ENCODE measurements around the gene PBX4.
"Not testable (repeated sequence)": the region's sequence is repeated elsewhere in the genome, so short reads cannot be mapped to it uniquely, and the experiment has no call there.

PBX4 gene

DNA sequence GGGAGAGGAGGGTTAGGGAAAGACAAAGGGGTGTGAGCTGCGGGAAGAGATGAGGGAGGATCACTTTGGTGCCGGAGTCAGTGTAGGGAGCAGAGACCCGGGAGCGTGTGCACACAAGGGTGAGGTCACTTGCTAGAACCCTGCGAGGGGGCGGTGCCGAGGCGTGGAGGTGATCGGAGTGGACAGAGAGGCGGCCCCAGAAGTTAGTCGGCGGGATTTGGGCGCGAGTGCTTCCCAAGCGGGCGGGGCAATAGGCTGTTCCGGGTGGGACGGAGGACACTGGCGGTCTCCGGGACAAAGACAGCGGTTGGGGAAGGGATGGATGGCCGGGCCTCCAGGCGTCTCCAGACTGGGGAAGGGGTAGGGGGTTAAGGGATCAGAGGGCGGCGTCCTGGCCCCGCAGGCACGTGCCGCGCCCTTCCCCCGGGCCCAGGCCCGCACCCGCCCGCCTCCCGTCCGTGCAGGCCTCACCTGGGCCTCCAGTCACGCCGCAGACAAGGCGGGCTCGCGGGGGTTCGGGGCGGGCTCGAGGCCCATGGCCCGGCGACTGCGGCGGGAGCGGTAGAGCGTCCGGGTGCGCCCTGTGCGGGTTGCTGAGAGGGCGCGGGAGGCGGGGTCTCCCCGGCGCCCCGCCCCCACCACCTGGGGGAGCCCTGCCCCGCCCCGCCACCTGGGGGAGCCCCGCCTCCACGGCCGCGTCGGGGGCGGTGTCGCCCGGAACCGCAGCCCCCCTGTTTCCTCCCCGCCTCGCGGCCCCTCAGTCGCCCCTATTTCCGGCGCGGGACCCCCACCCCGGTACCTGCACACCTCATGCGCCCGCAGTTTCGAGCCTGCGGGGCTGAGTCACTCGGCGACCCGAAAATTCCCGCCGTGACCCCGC is 9.4 kb upstream of the PBX4 start, which contains the start of gene LPAR2:
Gene LPAR2, minus strand, starts transcription at position 600 of the 880 bp plus-strand sequence. CDS start 945 bp downstream, outside the sequence.
- peak; percentile 36 to 54 (median 42) for DNase-seq (ENCODE audit: low read depth in 2 of 3, low spot score in 2 of 3)

DNA sequence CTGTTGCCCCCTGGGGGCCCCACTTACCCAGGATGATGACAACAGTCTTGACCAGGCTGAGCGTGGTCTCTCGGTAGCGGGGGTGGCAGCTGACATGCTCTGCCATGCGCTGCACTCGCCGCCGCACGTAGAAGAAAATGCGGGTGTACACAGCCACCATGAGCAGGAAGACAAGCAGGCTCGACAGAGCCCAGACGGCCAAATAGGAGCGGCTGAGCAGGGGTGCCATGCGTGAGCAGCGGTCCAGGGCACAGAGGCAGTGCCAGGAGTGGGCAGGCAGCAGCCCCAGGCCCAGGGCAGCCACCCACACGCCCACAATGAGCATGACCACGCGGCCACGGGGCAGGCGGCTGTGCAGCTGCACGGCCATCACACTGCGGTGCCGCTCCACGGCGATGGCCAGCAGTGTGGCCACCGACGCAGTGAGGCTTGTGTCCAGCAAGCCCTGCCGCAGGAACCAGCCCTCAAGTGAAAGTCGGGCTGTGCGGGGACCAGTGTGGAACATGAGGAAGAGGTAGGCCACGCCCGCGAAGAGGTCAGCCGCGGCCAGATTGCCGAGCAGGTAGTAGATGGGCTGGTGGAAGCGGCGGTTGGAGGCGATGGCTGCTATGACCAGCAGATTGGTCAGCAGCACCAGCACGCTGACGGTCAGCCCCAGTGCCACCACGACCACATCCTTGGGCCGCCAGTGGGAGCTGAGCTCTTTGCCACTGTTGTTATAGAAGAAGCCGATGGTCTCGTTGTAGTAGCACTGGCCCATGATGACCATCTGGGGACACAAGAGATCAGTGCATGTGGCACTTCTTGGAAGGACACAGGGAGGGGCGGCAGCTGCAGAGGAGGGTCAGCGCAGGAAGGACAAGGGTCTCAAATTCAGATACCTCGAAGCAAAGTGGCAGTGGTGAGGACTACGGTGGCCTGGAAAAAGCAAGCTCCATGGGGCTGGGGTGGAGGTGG is 8.3 kb upstream of the PBX4 start:
- DNase-seq (ENCODE audit: low read depth in 2 of 3, low spot score in 2 of 3): no peak

DNA sequence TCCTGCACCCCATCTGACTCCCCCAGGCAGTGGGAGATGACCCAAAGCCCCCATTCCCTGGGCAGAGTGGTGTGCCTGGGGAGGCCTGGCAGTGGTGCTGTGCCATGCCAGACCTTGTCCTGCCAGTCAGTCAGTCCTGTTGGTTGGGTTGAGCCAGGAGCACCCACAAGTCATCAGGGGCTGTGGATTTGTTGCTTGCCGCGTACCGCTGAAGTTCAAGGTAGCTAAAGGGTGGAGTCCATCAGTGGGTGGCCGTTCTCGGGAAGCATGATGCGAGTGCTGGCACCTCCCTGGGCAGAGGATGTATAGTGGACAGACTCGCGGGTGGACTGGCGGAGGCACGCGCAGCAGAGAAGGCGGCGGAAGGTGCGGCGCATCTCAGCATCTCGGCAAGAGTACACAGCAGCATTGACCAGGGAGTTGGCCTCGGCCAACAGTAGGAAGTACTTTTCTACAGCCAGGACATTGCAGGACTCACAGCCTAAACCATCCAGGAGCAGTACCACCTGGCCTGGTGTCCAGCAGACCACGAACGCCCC is 5.6 kb upstream of the PBX4 start:
- no peak for DNase-seq (ENCODE audit: low read depth in 2 of 3, low spot score in 2 of 3)

DNA sequence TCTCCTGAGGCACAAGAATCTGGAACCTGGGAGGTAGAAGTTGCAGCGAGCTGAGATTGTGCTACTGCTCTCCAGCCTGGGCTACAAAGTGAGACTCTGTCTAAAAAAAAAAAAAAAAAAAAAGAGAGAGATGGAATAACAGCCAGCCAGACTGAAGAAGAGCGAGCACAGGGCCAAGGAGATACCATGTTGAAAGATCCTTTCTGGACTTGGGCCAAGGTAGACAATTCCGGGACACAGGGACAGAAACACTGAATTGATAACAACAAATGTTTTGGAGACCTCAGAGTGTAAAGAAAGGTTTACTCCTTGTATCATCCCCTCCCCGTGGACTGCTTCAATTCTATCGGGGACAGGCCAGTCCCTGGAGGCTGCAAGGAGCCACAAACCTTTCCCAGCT is 4.9 kb upstream of the PBX4 start:
- no peak for DNase-seq (ENCODE audit: low read depth in 2 of 3, low spot score in 2 of 3)

DNA sequence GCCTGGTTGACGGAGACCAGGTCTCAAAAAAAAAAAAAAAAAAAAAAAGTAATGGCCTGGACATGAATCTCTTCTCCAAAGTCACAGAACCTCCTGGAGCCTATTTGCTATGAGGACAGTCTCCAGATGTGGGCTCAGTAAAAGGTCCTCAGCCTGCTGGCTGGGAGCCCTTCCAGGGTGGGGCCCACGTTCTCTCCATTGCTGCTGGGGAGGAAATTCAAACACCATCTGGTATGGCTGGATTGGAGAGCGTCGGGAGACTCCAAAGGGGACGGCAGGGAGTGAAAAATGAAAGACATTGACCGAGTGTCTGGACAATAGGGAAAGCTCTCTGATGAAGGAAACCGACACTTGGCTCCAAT is 1.3 kb upstream of the PBX4 start:
- no peak for DNase-seq (ENCODE audit: low read depth in 2 of 3, low spot score in 2 of 3)

DNA sequence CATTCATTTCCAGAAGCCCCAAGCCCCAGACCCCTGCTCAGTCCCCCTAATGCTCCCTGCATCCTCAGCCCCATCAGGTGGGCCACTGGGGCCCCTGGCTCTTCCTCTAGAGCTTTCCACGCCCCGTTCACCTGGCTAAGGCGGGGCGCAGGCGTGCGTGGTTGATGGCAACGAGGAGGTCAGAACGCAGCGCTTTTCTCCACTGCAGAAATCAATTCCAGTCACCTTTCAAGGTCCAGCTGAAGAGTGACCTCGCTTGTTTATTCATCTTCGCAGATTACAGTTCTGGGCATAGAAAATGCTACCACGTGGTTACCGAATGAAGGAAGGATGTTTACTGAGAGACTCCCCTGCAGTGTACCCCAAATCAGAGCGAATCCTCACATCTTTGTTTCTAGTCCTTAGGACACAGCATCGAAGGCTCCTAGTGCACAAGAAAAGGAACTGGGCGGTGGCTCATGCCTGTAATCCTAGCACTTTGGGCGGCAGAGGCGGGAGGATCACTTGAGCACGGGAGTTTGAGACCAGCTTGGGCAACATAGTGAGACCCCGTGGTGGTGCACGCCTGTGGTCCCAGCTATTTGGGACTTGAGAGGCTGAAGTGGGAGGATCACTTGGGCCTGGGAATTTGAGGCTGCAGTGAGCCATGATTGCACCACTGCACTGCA is 828 bp upstream of the PBX4 start:
- DNase-seq (ENCODE audit: low read depth in 2 of 3, low spot score in 2 of 3): no peak

DNA sequence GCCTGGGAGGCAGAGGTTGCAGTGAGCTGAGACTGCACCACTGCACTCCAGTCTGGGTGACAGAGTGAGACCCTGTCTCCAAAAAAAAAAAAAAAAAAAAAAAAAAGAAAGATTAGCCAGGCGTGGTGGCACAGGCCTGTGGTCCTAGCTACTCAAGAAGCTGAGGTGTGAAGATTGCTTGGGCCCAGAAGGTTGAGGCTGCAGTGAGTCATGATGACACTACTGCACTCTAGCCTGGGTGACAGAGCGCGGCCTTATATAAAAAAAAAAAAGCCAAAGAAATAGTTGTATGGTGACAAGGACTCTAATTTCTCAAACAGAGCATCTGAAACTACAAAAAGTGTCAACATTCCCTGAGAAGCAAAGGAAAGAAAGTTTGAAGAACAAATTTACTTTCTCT is 3.4 kb downstream of the PBX4 start:
- DNase-seq (ENCODE audit: low read depth in 2 of 3, low spot score in 2 of 3): no peak

DNA sequence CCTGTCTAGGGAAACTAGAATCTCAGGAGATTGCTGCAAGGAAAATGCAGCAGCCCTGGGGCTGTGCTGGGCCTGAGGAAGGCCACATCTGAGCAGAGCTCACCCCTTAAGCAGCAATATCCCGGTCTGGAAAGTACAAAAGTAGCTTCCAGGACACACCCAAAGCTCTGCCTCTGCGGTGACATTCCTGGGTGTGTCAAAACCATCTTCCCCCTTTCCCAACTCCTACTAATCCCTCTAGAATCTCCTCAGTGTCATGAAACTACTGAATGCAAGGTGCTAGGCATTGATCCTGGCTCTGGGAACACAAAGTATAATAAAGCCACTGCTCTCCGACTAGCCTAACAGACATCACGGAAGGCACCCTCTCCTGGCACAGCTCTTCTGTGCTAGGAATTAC is 5.0 kb downstream of the PBX4 start:
- DNase-seq (ENCODE audit: low read depth in 2 of 3, low spot score in 2 of 3): no peak

DNA sequence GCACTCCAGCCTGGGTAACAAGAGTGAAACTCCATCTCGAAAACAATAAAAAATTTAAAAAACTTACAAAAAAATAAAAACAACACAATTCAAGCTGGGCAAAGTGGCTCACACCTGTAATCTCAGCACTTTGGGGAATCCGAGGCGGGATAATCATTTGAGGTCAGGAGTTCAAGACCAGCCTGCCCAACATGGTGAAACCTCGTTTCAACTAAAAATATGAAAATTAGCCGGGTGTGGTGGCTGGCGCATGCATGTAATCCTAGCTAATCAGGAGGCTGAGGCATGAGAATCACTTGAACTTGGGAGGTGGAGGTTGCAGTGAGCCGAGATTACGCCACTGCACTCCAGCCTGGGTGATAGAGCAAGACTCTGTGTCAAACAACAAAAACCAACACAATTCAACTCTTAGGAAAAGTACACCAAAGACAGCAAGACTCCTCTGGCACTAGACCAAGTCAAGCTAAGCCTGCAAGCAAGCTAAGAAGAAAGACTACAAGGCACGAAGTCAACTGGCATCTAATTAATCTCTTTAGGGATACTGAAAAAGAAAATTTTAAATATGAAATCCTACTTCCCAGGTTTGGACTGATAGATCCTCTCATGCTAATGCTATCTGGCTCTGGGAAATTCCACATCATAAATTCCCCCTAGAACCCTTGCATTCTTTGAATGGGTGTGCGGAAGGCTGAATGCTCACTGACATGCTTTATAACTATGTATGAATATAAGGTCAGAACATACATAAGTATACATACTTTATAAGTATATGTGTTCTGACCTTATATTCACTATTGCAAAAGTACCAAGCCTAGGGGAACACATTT is 7.9 kb downstream of the PBX4 start:
- DNase-seq (ENCODE audit: low read depth in 2 of 3, low spot score in 2 of 3): no peak

DNA sequence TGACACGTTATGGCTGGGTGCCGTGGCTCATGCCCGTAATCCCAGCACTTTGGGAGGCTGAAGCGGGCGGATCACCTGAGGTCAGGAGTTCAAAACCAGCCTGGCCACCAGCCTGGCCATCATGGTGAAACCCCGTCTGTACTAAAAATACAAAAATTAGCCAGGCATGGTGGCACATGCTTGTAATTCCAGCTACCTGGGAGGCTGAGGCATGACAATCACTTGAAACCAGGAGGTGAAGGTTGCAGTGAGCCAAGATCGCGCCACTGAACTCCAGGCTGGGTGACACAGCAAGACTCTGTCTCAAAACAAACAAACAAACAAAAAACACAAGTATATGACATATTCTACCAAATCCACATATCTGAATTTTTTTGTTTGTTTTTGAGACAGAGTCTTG is 11.8 kb downstream of the PBX4 start:
- not testable (repeated sequence) for DNase-seq (ENCODE audit: low read depth in 2 of 3, low spot score in 2 of 3)

DNA sequence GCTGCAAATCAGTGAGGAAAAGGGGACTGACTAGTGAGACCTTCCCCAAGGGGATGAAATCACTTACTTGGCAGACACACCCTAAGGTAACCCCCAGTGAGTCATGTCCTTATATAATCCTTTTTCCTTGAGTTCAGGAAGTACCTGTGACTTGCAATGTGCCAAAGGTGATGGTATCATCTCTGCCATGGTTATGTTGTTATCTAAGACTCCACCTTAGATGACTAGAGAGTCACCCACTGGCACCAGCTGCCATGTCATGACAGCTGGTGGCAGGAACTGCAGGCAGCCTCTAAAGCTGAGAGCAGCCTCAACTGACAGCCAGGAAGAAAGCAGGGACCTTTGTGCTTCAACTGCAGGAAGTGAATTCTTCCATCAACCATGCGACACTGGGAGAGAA is 12.5 kb downstream of the PBX4 start:
- no peak for DNase-seq (ENCODE audit: low read depth in 2 of 3, low spot score in 2 of 3)

DNA sequence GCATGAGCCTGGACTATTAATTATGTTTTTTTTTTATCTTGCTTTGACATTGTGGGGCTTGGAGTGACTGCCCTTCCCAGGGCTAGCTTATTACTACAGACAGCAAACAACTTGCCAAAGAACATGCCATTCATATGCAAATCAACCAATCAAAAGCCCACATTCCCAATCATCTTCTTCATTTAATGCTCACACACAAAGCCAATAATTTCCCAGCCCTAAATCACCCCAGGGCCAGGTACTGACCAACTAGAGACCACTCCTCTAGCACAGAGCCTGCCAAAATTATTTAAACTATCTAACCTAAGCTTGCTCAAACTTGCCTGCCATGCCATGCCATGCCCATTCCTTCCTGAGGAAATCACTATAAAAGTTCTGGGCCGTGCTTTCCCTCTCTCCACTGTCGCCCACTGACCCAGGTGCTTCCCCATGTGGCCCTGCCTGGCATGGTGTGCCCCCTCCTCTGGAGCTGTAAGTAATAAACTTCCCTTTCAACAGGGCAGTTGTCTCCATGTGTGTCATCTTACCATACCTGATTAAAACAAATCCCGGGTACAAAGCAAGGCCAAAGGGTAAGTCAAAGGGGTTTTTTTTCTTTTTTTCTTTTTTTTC is 15.7 kb downstream of the PBX4 start:
- DNase-seq (ENCODE audit: low read depth in 2 of 3, low spot score in 2 of 3): no peak

DNA sequence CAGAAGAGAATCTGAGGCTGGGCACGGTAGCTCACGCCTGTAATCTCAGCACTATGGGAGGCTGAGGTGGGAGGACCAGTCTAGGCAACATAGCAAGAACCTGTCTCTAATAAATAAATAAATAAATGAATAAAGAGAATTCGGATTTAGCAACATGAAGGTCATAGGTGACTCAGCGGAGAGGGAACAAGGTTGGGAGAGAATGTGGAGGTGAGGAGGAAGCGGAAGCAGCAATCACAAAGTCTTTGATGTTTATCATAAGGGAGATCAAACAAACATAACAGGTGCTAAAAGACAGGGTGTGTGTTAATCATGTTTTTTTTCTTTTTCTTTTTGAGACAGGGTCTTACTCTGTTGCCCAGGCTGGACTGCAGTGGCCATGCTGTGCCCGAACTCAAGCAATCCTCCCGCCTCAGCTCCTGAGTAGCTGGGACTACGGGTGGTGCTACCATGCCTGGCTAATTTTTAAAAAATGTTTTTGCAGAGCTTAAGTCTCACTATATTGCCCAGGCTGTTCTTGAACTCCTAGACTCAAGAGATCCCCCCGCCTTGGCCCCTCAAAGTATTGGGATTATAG is 16.3 kb downstream of the PBX4 start:
- no peak for DNase-seq (ENCODE audit: low read depth in 2 of 3, low spot score in 2 of 3)

DNA sequence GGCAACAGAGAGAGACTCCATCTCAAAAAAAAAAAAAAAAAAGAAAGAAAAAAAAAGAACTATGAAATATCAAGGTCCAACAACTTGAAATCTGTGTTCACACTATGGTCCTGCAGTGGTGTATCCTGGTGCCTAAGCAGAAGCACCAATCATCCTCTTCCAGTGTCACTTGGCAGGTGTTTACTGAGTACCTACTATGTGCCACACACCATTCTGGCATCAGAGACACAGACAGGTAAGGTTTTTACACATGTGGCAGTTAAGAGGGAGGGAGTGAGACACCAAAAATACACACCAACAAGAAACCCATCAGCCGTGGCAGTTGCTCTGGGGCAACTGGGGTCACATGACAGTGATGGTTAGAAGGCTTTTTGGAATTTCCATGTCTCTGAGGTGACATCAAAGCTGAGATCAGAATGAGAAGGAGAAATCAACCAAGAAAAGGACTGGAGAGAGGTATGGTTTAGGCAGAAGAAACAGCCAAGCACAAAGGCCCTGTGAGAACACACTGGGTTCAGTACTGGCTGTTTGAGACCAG is 17.6 kb downstream of the PBX4 start:
- no peak for DNase-seq (ENCODE audit: low read depth in 2 of 3, low spot score in 2 of 3)

DNA sequence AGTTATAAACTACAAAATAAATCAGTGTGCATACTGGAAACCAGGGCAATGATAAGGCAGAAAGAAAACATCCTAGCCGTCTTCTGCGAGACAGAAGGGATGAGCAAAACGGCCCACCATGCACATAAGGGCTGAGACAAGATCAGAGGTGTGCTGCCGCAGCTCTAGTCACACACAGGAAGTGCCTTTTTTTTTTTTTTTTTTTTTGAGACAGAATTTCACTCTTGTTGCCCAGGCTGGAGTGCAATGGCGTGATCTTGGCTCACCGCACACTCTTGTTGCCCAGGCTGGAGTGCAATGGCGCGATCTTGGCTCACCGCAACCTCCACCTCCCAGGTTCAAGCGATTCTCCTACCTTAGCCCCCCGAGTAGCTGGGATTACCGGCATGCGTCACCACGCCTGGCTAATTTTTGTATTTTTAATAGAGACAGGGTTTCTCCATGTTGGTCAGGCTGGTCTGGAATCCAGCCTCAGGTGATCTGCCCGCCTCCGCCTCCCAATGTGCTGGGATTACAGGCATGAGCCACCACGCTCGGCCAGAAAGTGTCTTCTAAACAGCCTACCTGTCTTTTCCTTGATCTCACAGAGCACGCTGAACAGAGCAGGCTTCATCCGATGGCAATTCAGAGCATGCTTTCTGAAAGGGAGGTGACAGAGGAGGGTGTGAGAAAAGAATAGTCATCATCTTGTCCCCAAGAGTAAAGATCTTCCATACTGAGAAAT is 19.6 kb downstream of the PBX4 start:
- DNase-seq (ENCODE audit: low read depth in 2 of 3, low spot score in 2 of 3): not testable (repeated sequence)

DNA sequence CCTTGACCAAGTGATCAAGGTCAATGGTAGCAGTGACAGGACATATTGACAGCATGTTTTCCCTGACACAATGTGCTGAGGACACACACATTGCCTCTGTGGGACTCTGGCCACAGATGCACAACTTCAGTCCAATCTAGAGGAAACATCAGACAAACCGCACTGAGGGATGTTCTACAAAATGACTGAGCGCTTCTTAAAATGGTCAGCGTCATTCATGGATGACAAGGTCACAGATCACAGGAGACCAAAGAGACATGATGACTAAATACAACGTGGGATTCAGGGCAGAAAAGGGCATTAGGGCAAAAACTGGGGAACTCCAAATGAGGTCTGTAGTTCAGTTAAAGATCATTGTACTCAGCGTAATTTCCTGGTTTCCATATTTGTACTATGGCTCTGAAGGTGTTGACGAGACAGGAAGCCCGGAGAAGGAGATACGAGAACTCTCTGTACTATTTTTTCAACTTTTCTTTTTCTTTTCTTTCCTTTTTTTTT is 20.6 kb downstream of the PBX4 start:
- no peak for DNase-seq (ENCODE audit: low read depth in 2 of 3, low spot score in 2 of 3)

DNA sequence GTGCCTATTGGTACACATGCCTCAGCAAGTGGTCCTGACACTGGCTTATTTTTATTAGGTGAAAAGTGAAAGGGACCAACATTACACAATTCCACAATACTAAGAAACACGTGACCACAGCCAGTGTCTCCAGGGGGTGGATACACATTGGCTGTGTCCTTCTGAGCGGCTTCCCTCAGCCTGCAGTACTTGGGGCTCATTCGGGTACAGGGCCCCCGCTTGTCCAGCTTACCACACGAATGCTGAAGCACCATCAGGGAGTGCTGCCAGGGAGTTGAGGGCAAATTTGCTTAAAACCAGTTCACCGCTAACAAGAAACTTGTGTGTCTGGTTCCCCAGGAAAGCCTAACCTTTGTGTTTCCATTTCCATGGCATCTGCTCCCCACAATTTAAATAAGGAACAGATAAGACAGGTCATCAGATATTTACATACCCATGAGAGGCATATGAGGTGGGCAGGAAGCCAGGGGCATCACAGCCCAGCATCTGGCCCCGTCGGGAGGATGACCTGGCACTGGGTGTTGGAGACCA is 23.3 kb downstream of the PBX4 start:
- no peak for DNase-seq (ENCODE audit: low read depth in 2 of 3, low spot score in 2 of 3)

DNA sequence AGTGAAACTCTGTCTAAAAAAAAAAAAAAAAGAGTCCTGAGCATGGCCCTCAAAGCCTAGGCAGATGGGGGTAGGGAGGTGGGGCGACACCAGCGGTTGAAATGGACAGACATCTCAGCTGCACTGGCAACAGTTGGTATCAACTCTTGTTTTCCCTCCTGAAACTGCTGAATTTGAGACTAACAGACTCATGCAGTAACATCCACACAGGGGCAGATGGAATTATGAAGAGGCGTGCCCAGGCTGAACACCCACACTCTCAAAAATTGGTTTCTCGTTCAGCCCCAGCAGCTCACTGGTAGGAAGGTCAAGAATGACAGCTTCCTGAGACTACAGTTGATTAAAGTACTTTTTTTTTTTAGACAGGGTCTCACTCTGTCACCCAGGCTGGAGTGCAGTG is 24.1 kb downstream of the PBX4 start:
- DNase-seq (ENCODE audit: low read depth in 2 of 3, low spot score in 2 of 3): no peak
